HG02571 (cell line): ENCODE data around the gene ATXN2L.

Experiments used
- ATAC-seq: cut with Tn5 transposase; IDR thresholded peaks from one replicate; pipeline ENCODE4 v1.9.1; 2021; ENCODE audit warnings: mild to moderate bottlenecking, moderate library complexity; ENCODE audit not compliant: unreplicated experiment

The ATXN2L gene

DNA sequence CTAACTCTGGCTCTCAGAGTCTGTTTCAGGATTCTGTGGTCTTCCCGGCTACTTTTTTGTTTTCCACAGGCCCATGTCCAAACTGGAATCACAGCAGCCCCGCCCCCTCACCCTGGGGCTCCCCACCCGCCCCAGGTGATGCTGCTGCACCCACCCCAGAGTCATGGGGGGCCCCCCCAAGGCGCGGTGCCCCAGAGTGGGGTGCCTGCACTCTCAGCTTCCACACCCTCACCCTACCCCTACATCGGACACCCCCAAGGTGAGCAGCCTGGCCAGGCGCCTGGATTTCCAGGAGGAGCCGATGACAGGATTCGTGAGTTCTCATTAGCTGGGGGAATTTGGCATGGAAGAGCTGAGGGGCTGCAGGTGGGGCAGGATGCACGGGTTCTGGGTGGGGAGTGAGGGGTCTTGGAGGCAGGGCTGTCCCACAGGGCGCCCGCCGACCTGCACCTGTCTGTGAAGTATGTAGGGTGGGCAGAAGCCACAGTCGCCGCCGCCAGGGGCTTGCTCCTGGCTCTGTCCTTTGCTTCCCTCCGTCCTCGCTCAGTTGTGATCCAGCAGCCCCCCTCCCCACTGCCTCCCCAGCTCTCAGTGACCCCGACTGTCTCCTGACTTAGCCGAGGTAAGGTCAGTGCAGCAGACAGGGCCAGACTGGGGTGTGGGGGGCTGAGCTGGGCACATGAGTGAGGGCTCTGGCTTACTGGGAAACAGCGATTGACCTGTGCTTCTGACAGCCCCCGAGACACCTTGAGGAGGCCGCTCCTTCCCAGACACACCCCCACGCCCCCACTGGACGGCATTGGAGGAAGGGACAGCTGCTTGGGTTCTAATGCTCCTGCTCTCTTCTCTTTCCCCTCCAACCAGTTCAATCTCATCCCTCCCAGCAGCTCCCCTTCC is 13.3 kb downstream of the ATXN2L start:
- no peak for ATAC-seq

DNA sequence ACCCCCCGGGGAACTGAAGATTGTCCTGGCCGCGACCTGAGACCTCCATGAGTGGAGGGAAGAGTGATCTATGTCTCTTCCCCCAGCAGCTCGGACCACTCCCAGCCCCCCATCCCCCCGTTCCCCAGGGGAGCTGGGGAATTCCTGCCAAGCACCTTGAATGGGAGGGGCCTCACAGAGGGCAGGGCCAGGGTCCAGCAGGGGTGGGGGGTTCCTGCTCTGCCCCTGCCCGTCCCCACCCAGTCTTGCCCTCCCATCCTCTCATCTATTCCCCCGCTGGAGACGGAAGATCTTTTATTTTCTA is 13.9 kb downstream of the ATXN2L start:
- ATAC-seq, result no peak

DNA sequence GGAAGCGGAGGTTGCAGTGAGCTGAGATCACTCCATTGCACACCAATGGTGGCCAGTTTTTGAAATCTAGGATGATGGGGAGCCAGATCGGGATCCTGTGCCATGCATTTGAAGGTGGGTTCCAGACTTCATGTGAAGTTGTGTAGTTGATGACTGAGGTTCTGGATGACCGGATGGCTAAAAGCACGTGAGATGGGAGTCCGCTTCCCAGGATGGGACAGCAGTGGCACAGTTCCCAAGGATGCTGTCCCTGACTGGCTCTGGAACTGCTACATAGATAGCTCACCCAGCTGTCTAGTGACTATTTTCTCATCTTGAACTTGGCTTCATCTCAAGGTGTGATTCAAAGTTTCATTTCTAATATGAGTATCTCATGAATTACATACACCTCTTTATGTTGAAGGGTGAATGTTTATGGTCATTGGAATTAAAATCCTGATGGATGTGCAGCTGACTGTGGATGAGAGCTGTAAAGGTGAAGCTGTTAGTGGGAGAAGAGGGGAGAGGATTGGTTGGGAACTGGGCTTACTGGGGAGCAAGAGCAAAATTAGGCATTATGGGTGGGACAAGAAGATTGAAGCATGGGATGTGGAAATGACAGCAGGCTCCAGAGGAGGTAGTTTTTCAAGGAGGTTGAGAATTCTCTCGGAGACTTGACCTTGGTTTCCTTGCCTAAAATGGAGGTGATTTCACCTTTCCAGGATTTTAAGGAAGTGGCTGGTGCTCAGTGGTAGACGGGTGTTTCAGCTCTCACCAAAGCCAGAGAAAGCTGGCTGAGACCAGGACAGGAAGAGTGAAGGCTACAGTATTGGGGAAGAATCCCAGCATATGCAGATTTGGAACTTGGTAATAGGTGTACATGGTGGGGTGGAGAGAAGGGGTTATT is 15.1 kb downstream of the ATXN2L start:
- ATAC-seq, result no peak

DNA sequence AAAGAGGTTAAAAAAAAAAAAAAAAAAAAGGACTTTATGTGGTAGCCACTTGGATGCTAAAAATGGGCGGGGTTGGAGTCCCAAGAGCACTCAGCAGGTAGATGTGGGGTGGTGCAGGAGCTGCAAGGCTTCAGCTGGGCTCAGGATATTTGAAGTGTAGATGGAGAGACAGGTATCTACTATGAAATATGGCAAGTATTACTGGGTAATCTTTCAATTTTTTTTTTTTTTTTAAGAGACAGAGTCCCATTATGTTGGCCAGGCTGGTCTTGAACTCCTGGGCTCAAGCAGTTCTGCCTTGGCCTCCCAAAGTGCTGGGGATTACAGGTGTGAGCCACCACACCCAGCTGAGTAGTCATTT is 15.7 kb downstream of the ATXN2L start:
- no peak for ATAC-seq

DNA sequence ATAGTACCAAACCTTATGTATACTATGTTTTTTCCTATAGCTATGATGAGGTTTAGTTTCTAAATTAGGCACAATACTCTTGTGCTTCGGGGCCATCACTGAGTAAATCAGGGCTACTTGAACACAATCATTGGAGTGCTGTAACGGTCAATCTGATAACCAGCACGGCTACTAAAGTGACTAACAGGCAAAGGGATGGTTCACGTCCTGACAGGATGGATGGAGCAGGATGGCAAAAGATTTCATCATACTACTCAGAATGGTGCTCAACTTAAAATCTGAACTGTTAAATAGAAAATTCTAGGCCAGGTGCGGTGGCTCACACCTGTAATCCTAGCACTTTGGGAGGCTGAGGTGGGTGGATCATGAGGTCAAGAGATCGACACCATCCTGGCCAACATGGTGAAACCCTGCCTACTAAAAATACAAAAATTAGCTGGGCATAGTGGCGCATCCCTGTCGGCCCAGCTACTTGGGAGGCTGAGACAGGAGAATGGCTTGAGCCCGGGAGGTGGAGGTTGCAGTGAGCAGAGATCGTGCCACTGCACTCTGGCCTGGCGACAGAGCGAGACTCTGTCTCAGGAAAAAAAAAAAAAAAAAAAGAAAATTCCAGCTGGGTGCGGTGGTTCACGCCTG is 16.3 kb downstream of the ATXN2L start:
- no peak for ATAC-seq

DNA sequence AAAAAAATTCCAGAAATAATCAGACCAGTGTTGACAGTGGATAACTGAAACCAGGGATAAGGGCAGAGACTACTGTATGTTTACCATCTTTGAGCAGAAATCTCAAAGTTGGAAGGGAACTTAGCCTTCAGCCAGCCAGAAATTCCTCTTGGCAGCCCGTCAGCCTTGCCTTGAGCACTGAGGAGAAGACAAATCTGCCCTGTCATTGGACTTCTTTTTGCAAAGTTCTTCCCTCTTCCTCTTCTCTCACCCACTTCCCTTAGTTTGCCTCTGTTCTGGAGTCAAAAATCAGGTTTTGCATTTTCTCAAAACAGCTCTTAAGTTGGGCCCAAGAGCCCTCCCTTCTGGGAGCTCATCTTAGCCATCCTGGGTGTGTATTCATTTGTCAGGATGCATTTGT is 17.1 kb downstream of the ATXN2L start:
- no peak for ATAC-seq

DNA sequence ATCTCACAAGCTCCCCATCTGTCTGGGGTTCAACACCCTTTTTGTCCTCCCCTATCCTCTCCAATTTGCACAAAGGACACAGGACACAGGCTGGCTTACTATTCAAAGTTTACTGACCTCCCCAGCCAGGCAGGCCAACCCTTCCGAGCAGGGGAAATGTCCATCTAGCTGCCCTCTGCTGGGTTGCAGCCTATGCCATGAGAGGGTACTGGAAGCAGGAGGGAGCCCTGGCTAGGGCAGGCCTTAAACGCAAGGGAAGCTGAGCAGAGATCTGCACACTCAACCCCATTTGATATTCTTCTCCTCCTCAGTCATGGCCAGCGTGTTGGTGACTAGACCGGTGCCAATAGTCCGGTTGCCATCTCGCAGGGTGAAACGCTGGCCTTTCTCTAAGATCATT is 19.9 kb downstream of the ATXN2L start:
- no peak for ATAC-seq

DNA sequence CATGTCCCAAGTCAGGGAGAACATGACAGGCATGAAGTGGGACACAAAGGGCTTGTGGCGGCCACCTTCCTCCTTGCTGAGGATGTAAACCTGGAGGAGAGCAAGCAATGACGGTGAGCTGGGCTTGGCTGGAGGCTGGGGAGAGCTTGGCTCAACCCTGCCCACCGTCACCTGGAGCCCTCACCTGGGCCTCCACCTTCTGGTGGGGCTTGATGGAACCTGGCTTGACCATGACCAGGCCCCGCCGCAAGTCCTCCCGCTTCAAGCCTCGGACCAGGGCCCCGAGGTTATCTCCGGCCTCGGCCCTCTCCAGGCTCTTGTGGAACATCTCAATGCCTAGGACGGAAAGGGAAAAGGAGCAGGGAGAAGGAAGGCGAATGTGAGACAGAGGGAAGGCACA is 21.0 kb downstream of the ATXN2L start:
- ATAC-seq, result no peak

DNA sequence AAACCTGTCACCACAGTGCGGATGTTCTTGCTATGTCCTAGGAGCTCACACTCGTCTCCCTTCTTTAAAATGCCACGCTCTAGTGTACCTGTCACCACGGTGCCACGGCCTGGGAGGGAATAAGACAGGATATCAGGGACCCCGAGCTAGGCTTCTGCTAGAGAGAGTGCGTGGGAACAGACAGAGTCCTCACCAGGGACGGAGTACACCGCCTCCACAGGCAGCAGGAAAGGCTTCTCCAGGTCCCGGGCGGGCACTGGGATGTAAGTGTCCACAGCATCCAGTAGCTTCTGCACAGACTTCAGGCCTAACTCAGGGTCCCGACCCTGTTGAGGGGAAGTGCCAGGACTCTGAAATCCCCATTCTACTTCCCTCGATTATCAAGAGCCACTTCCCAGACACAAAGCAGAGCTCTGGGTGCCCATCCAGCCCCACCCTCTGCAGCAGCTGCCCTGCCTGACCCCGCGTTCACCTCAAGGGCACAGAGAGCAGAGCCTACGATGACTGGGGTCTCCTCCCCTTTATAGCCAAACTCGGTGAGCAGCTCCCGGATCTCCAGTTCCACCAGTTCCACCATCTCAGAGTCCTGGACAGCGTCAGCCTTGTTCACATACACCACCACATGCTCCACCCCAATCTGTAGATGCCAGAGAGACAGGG is 21.6 kb downstream of the ATXN2L start:
- ATAC-seq, result no peak

DNA sequence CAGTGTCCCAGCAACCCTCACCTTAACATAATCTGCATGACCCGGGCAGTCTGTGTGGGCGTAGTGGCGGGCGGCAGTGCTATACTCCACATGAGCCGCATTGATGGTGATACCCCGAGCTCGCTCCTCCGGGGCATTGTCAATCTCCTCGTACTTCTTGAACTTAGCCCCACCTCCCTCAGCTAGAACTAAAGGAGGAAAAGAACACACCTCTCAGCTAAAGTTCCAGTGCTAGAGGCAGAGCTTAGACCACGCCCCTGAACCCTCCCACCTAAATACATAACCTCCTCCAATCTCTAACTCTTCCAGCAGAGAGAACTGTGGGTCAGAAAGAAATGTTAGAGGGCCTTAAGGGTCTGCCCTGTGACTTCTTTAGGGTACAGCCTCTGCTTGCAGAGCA is 22.5 kb downstream of the ATXN2L start:
- ATAC-seq, result no peak

DNA sequence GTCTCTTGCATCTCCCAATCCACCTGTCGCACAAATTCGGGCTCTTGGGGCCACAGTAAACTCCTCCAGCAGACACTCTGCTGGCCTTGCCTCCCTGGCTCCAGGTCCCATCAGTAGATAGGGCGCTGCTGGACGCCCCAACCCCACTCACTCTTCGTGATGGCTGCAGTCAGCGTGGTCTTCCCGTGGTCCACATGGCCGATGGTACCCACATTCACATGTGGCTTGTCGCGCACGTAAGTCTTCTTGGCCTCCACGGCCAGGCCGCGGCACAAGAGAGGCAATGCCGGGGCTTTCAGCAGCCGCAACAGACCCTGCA is 22.9 kb downstream of the ATXN2L start:
- ATAC-seq, result no peak

DNA sequence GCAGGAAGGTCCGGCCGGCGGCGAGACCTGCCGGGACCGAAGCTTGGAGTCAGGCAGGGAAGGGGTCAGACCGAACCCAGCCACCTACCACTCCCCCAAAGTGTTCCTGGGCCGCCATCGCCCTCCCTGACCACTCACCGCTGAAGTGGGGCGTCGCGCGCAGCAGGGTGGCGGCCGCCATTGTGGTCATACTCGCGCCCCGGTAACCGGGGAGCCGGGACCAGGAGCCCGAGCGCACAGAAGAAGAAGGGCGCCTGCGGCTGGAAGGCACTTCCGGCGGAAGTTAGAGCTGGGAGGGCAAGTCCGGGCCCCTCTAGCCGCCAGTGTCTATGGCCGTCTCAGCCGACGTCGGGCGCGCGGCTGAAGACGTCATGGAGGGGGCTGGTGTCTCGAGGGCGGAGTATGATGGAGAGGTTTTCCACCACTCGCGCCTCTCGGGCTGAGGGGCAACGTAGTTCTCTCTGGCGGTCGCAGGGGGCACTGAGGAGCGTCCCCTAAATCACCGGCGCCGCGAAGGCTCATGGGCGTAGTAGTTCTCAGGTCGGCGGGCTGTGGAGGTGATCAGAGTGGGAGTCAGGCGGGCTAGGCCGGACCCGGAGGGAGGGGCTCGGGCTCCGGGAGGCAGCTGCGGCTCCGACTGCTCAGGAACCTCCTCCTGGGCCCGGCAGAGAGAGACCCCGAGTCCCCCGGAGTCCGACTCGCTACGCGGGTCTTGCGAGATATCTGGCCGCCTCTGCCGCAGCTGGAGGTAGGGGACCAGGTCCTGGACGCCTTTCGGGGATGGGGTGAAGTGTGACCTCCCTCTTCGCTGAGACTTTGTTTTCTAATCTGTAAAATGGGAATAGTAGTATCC is 23.5 kb downstream of the ATXN2L start, which contains the start of gene TUFM:
Gene TUFM (minus strand): TSS at position 269 of the 853 bp plus-strand sequence. CDS start 79 bp downstream, at position 190.
- ATAC-seq, result peak; percentile 88

DNA sequence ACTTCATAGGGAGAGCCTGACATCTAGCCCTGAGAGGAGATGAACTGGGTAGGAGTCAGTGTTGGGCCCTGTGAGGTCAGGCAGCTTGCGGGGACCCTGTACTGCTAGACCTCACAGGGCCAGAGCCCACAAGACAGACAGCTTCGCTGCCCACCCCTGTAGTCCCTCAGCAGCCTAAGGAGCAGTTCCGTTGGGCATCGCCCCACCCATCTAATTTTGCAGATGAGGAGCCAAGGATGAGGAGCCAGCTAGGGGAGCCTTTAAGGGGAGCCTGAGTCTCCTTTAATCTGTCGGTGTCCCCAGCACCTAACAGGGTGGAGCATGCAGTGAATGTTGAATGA is 24.1 kb downstream of the ATXN2L start:
- peak; percentile 4 for ATAC-seq

DNA sequence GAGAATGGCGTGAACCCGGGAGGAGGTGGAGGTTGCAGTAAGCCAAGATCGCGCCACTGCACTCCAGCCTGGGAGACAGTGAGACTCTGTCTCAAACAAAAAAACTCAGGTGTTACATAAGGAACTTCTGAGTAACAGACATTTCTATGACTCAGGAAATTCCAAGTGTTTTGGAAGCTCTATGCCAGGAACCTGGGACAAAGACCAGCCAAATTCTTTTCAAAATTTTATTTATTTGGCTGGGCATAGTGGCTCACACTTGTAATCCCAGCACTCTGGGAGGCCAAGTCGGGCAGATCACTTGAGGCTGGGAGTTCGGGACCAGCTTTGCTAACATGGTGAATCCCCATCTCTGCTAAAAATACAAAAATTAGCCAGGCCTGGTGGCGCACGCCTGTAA is 35.6 kb downstream of the ATXN2L start:
- ATAC-seq, result no peak

DNA sequence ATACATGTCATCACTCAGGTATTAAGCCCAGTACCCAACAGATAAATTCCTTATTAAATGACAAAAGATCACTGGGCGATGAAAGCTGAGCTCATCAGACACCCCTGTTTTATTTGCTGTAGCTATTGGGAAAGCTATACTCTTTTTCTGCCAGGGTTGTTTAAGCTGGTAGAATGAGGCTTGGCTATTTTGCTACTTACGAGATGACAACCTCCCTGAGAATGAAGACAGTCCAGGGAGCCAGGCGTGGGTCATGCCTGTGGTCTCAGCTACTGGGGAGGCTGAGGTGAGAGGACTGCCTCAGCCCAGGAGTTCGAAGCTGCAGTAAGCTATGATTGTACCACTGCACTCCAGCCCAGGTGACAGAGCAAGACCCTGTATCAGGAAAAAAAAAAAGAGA is 36.5 kb downstream of the ATXN2L start:
- ATAC-seq, result no peak

DNA sequence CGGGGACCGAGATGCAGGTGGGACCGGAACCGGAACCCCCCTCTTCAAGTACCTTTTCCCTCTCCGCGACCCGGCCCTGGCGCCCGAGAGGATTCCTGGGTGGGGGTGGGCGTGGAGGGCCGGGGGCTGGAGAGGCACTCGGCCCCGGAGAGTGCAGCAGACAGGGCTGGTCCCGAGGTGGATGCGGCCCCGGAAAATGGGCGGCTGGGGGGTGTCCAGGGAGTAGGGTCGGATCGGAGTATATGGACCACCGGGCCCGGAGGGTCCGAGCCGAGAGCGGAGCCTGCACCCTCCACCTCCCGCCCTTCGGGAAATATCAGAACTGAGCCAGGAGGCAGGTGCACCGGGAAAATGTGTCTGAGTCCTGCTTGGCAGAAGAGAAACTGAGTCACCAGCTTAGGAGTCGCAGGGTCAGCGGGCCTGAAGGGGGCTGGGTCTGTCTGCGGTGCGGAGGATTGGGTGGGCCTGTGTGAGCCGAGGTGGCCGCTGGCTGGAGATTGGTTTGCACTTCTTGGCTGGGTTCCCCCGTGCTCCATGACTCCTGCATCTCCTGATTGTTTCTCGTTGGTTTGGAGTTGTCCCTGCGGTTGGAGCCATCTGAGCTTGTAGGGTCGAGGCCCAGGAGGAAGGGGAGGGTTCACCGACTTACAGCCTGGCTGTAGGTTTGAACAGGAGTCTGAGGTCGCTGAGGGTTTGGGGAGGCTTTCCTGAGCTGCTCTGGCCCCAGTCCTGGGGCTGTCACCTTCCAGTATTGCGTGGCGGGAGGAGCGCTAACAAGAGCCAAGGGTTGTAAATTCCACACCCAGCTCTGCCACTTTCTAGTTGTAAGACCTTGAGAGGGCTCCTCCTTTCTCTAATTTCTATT is 41.4 kb downstream of the ATXN2L start:
- ATAC-seq, result peak; percentile 2

DNA sequence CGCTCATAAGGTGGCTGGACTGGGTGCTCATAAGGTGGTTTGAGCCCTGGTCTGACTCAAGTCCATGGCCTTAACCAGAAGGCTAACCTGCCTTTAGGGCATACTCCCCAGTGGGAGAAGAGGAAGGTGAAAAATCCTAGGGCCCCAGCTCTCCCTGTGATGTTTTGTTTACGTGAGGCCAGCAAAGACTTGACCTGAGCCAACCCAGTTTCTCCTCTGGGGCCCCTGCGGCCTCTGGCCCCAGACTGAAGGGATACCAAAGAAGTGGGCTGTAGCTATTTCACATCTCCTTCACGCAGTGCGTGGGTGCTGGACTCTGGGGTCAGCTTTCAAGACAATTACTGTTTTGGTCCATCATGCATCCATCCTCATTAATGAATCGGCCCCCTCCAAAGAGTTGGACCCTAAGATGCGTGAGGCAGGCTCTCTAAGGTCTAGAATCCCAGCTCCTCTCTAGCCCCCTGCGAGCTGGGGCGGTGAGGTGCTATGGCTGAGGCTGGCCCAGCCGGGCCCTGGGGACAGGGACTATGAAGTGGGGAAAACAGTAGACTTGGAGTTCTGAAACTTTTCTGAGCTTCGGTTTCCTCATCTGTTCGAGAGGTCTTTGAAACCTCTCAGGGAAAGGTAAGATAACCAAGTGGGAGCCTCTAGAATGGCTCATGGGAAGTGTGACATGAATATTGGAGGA is 42.3 kb downstream of the ATXN2L start:
- no peak for ATAC-seq

DNA sequence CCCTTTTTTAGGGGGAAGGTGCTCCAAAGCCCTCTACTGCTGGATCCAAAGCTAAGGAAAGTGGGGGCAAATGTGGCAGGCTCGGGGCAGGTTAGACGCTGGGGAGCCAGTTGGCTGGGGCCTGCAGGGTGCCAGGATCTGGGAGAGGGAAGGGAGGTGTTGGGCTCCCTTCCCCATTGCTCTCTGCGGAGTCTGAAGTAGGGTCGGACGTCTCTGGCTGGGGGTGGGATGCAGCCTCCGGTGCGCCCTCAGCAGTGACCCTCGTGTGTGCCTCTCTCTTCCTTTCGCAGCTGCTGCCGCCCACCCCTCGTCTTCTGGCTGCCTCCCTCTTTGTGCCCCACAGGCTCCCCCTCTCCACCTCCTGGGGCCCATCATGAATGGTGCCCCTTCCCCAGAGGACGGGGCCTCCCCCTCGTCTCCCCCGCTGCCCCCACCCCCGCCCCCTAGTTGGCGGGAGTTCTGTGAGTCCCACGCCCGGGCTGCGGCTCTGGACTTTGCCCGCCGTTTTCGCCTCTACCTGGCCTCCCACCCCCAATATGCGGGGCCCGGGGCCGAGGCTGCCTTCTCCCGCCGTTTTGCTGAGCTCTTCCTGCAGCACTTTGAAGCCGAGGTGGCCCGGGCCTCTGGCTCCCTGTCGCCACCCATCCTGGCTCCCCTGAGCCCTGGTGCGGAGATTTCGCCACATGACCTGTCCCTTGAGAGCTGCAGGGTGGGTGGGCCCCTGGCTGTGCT is 43.1 kb downstream of the ATXN2L start:
- no peak for ATAC-seq
